GM13976 (cell line): Measurements from ENCODE around the gene SUGCT.

Experiments used
- DNase-seq: peaks from one replicate; pipeline ENCODE4 v3.0.0; 2012; ENCODE audit warnings: low spot score
- in situ Hi-C: fragments of 300-500 bp; cut with MboI; formaldehyde crosslinking; loops from one replicate; pipeline ENCODE4 v1.12.0; 2022; ENCODE audit warnings: low sequenced_read_pairs, mixed read lengths, inconsistent platforms; ENCODE audit not compliant: unreplicated experiment
- TF ChIP-seq, protein P1 (sequence below): IDR thresholded peaks from 2 replicates; pipeline ENCODE4 v1.5.1; 2012; ENCODE audit warnings: borderline replicate concordance, mild to moderate bottlenecking; ENCODE audit not compliant: insufficient read depth; ENCODE audit errors: extremely low read depth, missing control alignments, control extremely low read depth

Gene SUGCT

DNA sequence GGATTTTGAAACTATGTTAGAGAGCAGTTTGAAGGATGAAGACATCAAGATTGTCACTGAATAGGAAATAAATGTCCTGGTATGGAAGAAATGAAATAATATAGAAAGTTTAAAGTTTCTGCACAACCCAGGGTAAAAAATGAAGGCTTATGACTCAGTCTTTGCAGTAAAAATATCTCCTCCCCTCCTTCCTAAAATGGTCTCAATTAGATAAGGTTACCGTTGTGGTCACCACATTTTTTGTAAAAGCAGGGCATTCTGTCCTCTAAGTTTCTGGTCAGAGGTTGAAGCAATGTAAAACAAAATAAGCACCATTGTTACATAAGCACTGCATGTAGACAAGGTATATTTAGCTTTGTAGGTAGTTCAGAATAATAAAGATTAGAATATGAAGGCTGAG is 403.5 kb downstream of the SUGCT start:
- DNase-seq = no peak
- in situ Hi-C loops = no loop called here

DNA sequence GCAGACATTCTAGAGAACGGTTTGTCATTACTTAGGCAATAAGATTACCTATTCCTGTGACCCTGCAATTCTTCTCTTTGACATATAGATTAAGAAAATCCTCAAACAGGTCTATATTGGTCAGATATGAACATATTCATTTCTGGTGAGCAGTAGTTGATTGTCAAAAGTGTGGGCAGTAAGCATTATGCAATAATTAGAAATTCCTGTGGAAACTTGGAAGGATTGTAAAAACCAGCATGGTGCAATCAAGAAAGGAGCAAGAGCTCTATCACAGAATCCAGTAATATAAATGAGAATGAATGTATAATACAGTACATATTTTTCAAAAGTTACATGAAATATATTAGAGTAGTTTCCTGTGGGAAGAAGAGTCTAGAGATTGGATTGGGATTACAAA is 406.5 kb downstream of the SUGCT start:
- TF ChIP-seq, protein P1, sequence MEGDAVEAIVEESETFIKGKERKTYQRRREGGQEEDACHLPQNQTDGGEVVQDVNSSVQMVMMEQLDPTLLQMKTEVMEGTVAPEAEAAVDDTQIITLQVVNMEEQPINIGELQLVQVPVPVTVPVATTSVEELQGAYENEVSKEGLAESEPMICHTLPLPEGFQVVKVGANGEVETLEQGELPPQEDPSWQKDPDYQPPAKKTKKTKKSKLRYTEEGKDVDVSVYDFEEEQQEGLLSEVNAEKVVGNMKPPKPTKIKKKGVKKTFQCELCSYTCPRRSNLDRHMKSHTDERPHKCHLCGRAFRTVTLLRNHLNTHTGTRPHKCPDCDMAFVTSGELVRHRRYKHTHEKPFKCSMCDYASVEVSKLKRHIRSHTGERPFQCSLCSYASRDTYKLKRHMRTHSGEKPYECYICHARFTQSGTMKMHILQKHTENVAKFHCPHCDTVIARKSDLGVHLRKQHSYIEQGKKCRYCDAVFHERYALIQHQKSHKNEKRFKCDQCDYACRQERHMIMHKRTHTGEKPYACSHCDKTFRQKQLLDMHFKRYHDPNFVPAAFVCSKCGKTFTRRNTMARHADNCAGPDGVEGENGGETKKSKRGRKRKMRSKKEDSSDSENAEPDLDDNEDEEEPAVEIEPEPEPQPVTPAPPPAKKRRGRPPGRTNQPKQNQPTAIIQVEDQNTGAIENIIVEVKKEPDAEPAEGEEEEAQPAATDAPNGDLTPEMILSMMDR = no peak

More for the DNA sequence above, 403.5 kb downstream of the SUGCT start:
- TF ChIP-seq, protein P1 = no peak

DNA sequence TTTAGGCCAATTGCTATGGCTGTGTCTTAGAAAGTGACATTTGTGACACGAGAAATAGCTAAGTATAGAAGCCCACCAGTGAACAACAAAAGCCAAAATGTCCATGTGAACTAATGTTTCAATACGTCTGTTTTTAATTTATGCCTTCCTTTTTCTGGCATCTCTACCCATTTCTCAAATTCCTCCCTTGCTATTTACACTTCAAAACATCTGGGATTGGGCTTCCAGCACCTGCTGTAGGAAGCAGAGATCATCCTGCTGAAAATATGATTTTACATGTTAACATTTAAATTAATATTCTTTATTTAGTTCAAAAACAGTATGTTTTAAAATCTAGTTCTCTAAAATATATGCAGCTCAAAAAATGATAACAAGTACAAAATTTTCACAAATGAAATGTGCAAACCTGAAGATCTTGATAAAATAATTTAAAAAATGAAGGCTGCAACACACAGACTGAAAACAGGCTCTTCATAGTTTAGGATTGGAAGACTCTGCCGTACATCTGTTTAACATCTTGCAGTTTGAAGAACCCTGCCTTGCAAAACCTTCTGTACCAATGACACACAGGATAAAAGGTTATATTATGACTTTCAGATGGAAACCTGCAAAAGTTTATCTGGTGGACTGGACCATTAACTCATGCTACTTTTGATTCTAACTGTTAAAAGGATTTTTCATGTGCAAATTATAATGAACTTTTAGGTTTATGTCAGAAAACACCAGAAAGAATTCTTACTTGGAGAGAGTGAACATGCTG is 408.4 kb downstream of the SUGCT start:
- TF ChIP-seq, protein P1 = no peak
- in situ Hi-C loops = no loop called here
- no peak for DNase-seq

More for the DNA sequence above, 406.5 kb downstream of the SUGCT start:
- no peak for DNase-seq
- in situ Hi-C loops = no loop called here

DNA sequence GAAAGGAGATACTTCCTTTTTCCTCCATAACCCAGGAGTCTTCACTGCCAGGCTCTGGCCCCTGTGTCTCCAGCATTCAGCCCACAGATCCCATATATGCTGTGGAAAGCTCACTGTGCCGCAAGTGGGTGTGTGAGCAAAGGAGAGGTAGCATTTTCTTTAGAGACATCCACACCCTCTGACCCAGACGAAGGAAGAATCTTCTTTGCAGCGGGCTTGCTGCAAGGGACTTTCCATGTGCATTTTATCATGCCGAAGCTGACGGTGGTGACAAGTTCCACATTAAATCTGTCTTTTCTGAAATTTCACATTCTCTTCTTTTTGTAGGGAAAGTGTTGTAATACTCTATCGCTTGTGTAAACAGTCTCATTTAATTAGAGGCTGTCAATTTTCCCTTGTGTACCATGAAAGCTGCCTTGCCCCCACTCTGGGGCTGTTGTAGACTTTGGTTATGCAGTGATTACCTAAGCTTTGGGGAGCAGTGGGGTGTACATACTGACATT is 409.5 kb downstream of the SUGCT start:
- TF ChIP-seq, protein P1 = no peak
- DNase-seq = no peak
- in situ Hi-C loops = no loop called here

DNA sequence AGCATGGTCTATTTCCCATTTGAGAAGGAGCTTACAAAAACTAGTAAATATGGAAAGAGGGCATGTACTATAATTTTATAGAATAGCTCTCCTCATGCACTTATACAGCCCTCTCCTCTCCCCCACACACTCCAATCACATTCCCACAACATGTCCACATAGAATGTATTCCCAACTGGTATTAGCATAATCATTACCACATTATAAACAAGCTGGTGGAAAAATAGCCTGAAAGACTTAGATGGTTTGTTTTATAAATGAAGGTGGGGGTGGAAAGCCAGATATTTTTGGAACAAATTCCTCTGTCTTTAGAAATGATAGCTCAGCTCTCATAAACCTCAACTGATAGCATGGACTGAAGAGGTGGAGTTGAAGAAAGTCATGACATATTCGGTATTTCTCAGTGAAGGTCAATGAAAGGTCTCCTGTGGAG is 410.1 kb downstream of the SUGCT start:
- in situ Hi-C loops = no loop called here
- TF ChIP-seq, protein P1 = no peak
- DNase-seq = no peak

DNA sequence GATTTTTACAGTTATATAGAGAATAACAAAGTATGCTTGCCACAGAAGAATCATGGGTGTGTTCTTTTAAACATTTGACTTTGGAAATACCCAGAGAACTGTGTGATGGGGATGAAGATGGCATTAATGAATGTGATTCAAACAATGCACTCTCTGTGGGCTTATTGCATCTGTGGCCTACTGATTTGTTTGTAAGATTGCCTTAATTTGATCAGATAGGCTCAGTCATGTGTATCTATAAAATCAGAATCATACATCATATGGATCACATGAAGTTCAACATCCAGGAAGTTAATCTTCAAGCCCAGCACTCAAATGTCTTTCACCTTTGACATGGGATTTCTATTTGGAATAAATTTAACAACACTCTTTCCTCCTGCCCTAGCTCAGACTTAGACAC is 410.9 kb downstream of the SUGCT start:
- TF ChIP-seq, protein P1 = no peak
- DNase-seq = no peak
- in situ Hi-C loops = no loop called here
